ENCODE measurements around the gene MBNL1. TPM values are rescaled to one million over a fixed set of nuclear protein-coding genes. Genes with fewer than 3 reads are reported as not detected.
"Not testable (repeated sequence)": the region's sequence is repeated elsewhere in the genome, so short reads cannot be mapped to it uniquely, and the experiment has no call there.

MBNL1 gene
- total RNA-seq, 1 donor from 2014 or later, result 79.5 TPM

- Histone ChIP-seq H3K4me3 (ENCODE audit: low read depth, low read length) (no peak overlapping the region), H3K27me3 (ENCODE audit: control insufficient read depth, insufficient read depth, low read length) (no peaks in the 10 kb centered on the region), H3K36me3 (ENCODE audit: control insufficient read depth, insufficient read depth, low read length) (peaks cover 7% of the 10 kb centered on the region)
- DNase-seq (ENCODE audit: low read depth) (no peak), FAIRE-seq (no peak)
- TF ChIP-seq, protein P1, sequence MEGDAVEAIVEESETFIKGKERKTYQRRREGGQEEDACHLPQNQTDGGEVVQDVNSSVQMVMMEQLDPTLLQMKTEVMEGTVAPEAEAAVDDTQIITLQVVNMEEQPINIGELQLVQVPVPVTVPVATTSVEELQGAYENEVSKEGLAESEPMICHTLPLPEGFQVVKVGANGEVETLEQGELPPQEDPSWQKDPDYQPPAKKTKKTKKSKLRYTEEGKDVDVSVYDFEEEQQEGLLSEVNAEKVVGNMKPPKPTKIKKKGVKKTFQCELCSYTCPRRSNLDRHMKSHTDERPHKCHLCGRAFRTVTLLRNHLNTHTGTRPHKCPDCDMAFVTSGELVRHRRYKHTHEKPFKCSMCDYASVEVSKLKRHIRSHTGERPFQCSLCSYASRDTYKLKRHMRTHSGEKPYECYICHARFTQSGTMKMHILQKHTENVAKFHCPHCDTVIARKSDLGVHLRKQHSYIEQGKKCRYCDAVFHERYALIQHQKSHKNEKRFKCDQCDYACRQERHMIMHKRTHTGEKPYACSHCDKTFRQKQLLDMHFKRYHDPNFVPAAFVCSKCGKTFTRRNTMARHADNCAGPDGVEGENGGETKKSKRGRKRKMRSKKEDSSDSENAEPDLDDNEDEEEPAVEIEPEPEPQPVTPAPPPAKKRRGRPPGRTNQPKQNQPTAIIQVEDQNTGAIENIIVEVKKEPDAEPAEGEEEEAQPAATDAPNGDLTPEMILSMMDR (IDR thresholded peaks at IDR 0.05; ENCODE audit: insufficient read depth, low read length, severe bottlenecking), result no peak
These were observed 127.0 kb downstream of the MBNL1 start for GRCh38 chr3:152395764-152396163.

DNA sequence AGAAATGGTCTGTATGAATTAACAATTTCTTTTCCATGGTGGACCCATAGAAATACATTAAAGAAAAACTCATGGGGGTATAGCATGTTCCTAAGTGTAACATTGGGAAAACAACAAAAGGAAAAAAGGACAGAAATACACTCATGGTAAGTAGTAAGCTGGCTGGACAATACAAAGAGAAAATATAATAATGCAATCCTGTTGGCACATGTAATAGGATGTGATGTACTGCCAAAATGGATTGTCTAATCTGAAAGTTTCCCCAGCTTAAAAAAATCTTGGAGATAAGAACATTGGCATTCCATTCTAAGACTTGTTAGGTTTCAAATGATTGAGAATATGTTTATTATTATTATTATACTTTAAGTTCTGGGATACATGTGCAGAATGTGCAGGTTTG lies 128.1 kb downstream of the MBNL1 start:
- Histone ChIP-seq H3K27me3 (ENCODE audit: control insufficient read depth, insufficient read depth, low read length) (no peaks in the 10 kb centered on the region), H3K4me3 (ENCODE audit: low read depth, low read length) (no peak overlapping the region), H3K36me3 (ENCODE audit: control insufficient read depth, insufficient read depth, low read length) (peaks cover 7% of the 10 kb centered on the region)
- TF ChIP-seq, protein P1 (IDR thresholded peaks at IDR 0.05; ENCODE audit: insufficient read depth, low read length, severe bottlenecking), result no peak
- FAIRE-seq (no peak), DNase-seq (ENCODE audit: low read depth) (no peak)

DNA sequence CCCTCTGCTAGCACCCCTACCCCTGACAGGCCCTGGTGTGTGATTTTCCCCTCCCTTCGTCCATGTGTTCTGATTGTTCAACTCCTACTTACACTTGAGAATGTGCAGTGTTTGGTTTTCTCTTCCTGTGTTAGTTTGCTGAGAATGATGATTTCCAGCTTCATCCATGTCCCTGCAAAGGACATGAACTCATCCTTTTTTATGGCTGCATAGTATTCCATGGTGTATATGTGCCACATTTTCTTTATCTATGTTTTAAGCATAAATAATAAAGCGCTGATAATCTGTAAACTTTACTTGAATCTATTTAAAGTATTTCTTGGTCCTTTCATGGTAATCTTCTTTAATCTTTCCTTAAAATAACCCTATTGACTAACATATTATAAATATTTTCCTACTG lies 128.6 kb downstream of the MBNL1 start:
- not testable (repeated sequence) for H3K27me3 ChIP-seq (ENCODE audit: control insufficient read depth, insufficient read depth, low read length); H3K36me3 ChIP-seq (ENCODE audit: control insufficient read depth, insufficient read depth, low read length); DNase-seq (ENCODE audit: low read depth); H3K4me3 ChIP-seq (ENCODE audit: low read depth, low read length); FAIRE-seq

GRCh38 chr3:152398495-152398894 lies 129.8 kb downstream of the MBNL1 start:
- peaks cover 5% of the 10 kb centered on the region for H3K36me3 ChIP-seq (ENCODE audit: control insufficient read depth, insufficient read depth, low read length)
- DNase-seq (ENCODE audit: low read depth) (no peak), FAIRE-seq (no peak)
- H3K27me3 ChIP-seq (ENCODE audit: control insufficient read depth, insufficient read depth, low read length), result no peaks in the 10 kb centered on the region
- H3K4me3 ChIP-seq (ENCODE audit: low read depth, low read length), result no peak overlapping the region
- TF ChIP-seq, protein P1 (IDR thresholded peaks at IDR 0.05; ENCODE audit: insufficient read depth, low read length, severe bottlenecking), result no peak

DNA sequence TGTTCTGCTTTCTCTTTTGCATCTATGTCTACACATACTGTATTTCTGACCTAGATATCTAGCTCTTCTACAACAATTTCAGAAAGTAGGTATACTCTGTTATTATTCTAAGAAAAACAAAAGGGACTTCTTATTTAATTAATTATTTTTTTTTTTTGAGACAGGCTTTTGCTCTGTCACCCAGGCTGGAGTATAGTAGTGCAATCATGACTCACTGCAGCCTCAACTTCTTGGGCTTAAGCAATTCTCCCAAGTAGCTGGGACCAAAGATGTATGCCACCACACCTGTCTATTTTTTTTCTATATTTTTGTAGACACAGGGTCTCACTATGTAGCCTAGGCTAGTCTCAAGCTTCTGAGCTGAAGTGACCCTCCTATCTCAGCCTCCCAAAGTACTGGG lies 130.6 kb downstream of the MBNL1 start:
- TF ChIP-seq, protein P1 (IDR thresholded peaks at IDR 0.05; ENCODE audit: insufficient read depth, low read length, severe bottlenecking), result no peak
- no peak for FAIRE-seq
- peaks cover 5% of the 10 kb centered on the region for H3K36me3 ChIP-seq (ENCODE audit: control insufficient read depth, insufficient read depth, low read length)
- H3K4me3 ChIP-seq (ENCODE audit: low read depth, low read length), result no peak overlapping the region
- H3K27me3 ChIP-seq (ENCODE audit: control insufficient read depth, insufficient read depth, low read length), result no peaks in the 10 kb centered on the region
- DNase-seq (ENCODE audit: low read depth), result peak; percentile 86

DNA sequence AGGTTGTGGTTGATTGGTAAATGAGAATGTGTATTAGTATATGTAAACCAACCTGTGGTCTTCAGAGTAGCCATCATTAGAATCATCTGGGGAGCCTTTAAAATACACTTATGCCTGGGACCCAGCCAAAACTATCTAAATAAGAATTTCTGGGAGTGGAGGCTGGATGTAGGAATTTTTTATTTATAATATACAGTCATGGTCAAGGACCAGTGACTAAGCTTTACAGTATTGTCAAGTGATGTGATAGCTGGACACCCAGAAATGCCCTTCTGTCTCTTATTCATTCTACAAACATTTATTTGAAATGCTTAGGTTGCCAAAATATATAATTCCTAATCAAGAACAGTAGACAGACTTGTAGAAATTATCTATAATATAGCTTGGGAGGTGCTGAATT lies 132.2 kb downstream of the MBNL1 start:
- no peak for FAIRE-seq
- TF ChIP-seq, protein P1 (IDR thresholded peaks at IDR 0.05; ENCODE audit: insufficient read depth, low read length, severe bottlenecking), result no peak
- DNase-seq (ENCODE audit: low read depth), result no peak
- H3K27me3 ChIP-seq (ENCODE audit: control insufficient read depth, insufficient read depth, low read length), result no peaks in the 10 kb centered on the region
- H3K4me3 ChIP-seq (ENCODE audit: low read depth, low read length), result no peak overlapping the region
- no peaks in the 10 kb centered on the region for H3K36me3 ChIP-seq (ENCODE audit: control insufficient read depth, insufficient read depth, low read length)
